SK-N-SH treated with all-trans-retinoic acid at 6 μM for 48 hours (cell line): ENCODE results near the gene ECHS1.

Source experiments
- ATAC-seq: fragments of 200-7000 bp; cut with Tn5 transposase; 3 replicates; pipeline ENCODE4 v1.9.1; 2020; ENCODE audit warnings: mild to moderate bottlenecking, moderate library complexity
- BACH2 ChIP-seq: fragments of 250-450 bp; sonication (Bioruptor Pico); IDR thresholded peaks from 2 replicates; pipeline ENCODE4 v1.9.0; 2021; ENCODE audit warnings: mild to moderate bottlenecking, borderline replicate concordance
- CSDC2 ChIP-seq: fragments of 250-450 bp; sonication (Bioruptor Pico); IDR thresholded peaks from 2 replicates; pipeline ENCODE4 v1.5.0; 2020; ENCODE audit warnings: mild to moderate bottlenecking, moderate library complexity
- ESRRG ChIP-seq: fragments of 250-450 bp; sonication (Bioruptor Pico); IDR thresholded peaks from 2 replicates; pipeline ENCODE4 v1.6.1; 2021; ENCODE audit warnings: mild to moderate bottlenecking
- ISL1 ChIP-seq: fragments of 250-450 bp; sonication (Bioruptor Pico); IDR thresholded peaks from 2 replicates; pipeline ENCODE4 v2.1.2; 2022; ENCODE audit warnings: mild to moderate bottlenecking, moderate library complexity
- OSR1 ChIP-seq: fragments of 250-450 bp; sonication (Bioruptor Pico); IDR thresholded peaks from 2 replicates; pipeline ENCODE4 v1.8.0; 2022; ENCODE audit warnings: moderate library complexity, mild to moderate bottlenecking, inconsistent platforms
- PPARA ChIP-seq: fragments of 250-450 bp; sonication (Bioruptor Pico); IDR thresholded peaks from 2 replicates; pipeline ENCODE4 v1.5.0; 2020; ENCODE audit warnings: mild to moderate bottlenecking, borderline replicate concordance
- SNAI2 ChIP-seq: fragments of 250-450 bp; sonication (Bioruptor Pico); IDR thresholded peaks from 2 replicates; pipeline ENCODE4 v1.5.0; 2020; ENCODE audit warnings: mild to moderate bottlenecking, moderate library complexity
- TCF4 ChIP-seq: fragments of 250-450 bp; sonication (Bioruptor Pico); IDR thresholded peaks from 2 replicates; pipeline ENCODE4 v1.8.0; 2021; ENCODE audit warnings: mild to moderate bottlenecking, moderate library complexity, borderline replicate concordance
- TOX ChIP-seq: fragments of 250-450 bp; sonication (Bioruptor Pico); IDR thresholded peaks from 2 replicates; pipeline ENCODE4 v1.8.0; 2021; ENCODE audit warnings: mild to moderate bottlenecking, moderate library complexity, borderline replicate concordance
- ZC3H10 ChIP-seq: fragments of 250-450 bp; sonication (Bioruptor Pico); IDR thresholded peaks from 2 replicates; pipeline ENCODE4 v1.5.1; 2021; ENCODE audit warnings: mild to moderate bottlenecking, moderate library complexity
- ZFP3 ChIP-seq: fragments of 250-450 bp; sonication (Bioruptor Pico); IDR thresholded peaks from 2 replicates; pipeline ENCODE4 v1.5.0; 2020; ENCODE audit warnings: mild to moderate bottlenecking, moderate library complexity
- ZNF70 ChIP-seq: fragments of 450-650 bp; formaldehyde crosslinking; IDR thresholded peaks from 2 replicates; pipeline ENCODE4 v1.5.0; 2020; ENCODE audit warnings: mild to moderate bottlenecking, moderate library complexity
- ZNF8 ChIP-seq: fragments of 450-650 bp; formaldehyde crosslinking; IDR thresholded peaks from 2 replicates; pipeline ENCODE4 v1.5.0; 2020; ENCODE audit warnings: mild to moderate bottlenecking, moderate library complexity
- TF ChIP-seq, protein P1 (sequence below): fragments of 250-450 bp; sonication (Bioruptor Pico); IDR thresholded peaks from 2 replicates; pipeline ENCODE4 v1.5.1; 2021; ENCODE audit warnings: mild to moderate bottlenecking, moderate library complexity
- TF ChIP-seq, protein P2 (sequence below): fragments of 250-450 bp; sonication (Bioruptor Pico); IDR thresholded peaks from 2 replicates; pipeline ENCODE4 v1.8.0; 2021; ENCODE audit warnings: low read depth, mild to moderate bottlenecking, moderate library complexity, borderline replicate concordance
- TF ChIP-seq, protein P3 (sequence below): fragments of 250-450 bp; sonication (Bioruptor Pico); IDR thresholded peaks from 2 replicates; pipeline ENCODE4 v1.5.1; 2020; ENCODE audit warnings: low read depth, mild to moderate bottlenecking, moderate library complexity
- TF ChIP-seq, protein P4 (sequence below): fragments of 250-450 bp; sonication (Bioruptor Pico); IDR thresholded peaks from 2 replicates; pipeline ENCODE4 v1.8.0; 2020; ENCODE audit warnings: mild to moderate bottlenecking, moderate library complexity, borderline replicate concordance
- TF ChIP-seq, protein P5 (sequence below): fragments of 250-450 bp; sonication (Bioruptor Pico); IDR thresholded peaks from 2 replicates; pipeline ENCODE4 v1.5.0; 2020; ENCODE audit warnings: mild to moderate bottlenecking, moderate library complexity

The ECHS1 gene

DNA sequence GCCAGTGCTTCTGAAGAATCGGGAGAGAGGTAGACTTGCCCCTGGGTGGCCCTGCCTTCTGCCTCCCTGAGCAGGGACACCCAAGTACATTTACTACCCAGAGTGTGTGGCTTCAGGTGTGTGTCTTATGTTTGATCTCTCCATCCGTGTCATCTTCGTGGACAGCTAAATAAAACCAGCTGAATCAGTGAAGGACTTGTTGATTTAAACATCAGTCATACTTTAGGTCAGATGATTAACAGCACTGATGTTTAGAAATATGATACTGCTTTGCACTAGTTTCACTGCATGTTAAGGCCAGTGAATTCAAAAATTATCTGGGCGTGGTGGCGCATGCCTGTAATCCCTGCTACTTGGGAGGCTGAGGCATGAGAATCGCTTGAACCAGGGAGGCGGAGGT, 24.8 kb upstream of the ECHS1 start (continued):
- TF ChIP-seq, protein P1, sequence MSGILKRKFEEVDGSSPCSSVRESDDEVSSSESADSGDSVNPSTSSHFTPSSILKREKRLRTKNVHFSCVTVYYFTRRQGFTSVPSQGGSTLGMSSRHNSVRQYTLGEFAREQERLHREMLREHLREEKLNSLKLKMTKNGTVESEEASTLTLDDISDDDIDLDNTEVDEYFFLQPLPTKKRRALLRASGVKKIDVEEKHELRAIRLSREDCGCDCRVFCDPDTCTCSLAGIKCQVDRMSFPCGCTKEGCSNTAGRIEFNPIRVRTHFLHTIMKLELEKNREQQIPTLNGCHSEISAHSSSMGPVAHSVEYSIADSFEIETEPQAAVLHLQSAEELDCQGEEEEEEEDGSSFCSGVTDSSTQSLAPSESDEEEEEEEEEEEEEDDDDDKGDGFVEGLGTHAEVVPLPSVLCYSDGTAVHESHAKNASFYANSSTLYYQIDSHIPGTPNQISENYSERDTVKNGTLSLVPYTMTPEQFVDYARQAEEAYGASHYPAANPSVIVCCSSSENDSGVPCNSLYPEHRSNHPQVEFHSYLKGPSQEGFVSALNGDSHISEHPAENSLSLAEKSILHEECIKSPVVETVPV (CRISPR knock-in tag), result no peak
- TF ChIP-seq, protein P2, sequence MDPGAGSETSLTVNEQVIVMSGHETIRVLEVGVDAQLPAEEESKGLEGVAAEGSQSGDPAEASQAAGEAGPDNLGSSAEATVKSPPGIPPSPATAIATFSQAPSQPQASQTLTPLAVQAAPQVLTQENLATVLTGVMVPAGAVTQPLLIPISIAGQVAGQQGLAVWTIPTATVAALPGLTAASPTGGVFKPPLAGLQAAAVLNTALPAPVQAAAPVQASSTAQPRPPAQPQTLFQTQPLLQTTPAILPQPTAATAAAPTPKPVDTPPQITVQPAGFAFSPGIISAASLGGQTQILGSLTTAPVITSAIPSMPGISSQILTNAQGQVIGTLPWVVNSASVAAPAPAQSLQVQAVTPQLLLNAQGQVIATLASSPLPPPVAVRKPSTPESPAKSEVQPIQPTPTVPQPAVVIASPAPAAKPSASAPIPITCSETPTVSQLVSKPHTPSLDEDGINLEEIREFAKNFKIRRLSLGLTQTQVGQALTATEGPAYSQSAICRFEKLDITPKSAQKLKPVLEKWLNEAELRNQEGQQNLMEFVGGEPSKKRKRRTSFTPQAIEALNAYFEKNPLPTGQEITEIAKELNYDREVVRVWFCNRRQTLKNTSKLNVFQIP (CRISPR knock-in tag), result no peak
- TF ChIP-seq TOX (CRISPR knock-in tag), result no peak
- no peak for TF ChIP-seq ISL1 (CRISPR knock-in tag)
- no peak for TF ChIP-seq TCF4 (CRISPR knock-in tag)
- no peak for TF ChIP-seq SNAI2 (CRISPR knock-in tag)
- TF ChIP-seq, all 23 proteins: peak for 0

DNA sequence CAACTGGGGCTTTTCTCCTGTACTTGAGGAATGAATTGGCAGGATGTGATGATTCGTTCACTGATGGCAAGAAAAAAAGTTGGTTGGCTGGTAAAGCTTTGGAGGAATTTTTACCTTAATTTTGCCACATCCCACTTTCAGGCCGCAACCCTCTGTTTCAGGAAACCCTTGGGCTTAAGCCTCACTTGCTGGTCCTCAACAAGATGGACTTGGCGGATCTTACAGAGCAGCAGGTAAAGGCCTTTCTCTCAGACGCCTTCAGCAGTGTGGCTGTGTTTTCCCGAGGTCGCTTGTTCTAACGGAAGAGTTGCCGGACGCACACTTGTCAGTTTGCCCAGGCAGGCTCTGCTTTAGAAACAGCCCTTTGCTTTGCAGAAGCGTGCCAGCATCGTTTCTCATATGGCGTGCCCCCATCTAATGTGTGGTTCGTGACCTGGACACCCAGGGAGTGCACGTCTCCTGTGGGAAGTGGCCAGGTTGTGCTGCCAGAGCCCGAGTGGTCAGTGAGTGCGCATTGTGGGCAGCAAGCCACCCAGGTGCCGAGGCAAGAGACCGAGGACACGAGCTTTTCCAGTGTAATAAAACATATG, 23.0 kb upstream of the ECHS1 start:
- no peak for ATAC-seq
- TF ChIP-seq, protein P2 (CRISPR knock-in tag), result no peak
- TF ChIP-seq TCF4 (CRISPR knock-in tag) (no peak), PPARA (CRISPR knock-in tag) (no peak)
- TF ChIP-seq, all 23 proteins: peak for 0

DNA sequence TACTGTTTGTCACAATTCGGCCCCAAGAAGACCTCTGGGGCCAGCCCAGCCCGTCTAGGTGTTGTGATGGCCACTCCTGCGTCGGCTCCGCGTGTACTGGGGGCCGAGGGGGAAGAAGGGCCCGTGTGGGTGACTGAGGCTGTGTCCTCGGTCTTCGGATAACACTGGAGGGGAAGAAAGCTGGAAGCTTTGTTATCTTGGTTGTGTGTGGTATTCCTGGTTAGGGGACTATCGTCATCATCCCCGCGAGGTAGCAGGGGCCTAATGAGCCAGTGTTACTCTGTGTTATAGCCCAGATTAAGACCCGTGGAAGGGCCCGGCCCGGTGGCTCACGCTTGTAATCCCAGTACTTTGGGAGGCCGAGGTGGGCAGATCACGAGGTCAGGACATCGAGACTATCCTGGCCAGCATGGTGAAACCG, 21.7 kb upstream of the ECHS1 start:
- TF ChIP-seq, protein P3, sequence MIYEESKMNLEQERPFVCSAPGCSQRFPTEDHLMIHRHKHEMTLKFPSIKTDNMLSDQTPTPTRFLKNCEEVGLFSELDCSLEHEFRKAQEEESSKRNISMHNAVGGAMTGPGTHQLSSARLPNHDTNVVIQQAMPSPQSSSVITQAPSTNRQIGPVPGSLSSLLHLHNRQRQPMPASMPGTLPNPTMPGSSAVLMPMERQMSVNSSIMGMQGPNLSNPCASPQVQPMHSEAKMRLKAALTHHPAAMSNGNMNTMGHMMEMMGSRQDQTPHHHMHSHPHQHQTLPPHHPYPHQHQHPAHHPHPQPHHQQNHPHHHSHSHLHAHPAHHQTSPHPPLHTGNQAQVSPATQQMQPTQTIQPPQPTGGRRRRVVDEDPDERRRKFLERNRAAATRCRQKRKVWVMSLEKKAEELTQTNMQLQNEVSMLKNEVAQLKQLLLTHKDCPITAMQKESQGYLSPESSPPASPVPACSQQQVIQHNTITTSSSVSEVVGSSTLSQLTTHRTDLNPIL (CRISPR knock-in tag), result no peak
- TF ChIP-seq ZFP3 (CRISPR knock-in tag) (no peak), ZNF8 (CRISPR knock-in tag) (no peak), BACH2 (no peak), ESRRG (CRISPR knock-in tag) (no peak), CSDC2 (CRISPR knock-in tag) (no peak)
- TF ChIP-seq, protein P4, sequence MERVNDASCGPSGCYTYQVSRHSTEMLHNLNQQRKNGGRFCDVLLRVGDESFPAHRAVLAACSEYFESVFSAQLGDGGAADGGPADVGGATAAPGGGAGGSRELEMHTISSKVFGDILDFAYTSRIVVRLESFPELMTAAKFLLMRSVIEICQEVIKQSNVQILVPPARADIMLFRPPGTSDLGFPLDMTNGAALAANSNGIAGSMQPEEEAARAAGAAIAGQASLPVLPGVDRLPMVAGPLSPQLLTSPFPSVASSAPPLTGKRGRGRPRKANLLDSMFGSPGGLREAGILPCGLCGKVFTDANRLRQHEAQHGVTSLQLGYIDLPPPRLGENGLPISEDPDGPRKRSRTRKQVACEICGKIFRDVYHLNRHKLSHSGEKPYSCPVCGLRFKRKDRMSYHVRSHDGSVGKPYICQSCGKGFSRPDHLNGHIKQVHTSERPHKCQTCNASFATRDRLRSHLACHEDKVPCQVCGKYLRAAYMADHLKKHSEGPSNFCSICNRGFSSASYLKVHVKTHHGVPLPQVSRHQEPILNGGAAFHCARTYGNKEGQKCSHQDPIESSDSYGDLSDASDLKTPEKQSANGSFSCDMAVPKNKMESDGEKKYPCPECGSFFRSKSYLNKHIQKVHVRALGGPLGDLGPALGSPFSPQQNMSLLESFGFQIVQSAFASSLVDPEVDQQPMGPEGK (CRISPR knock-in tag), result no peak
- TF ChIP-seq, all 23 proteins: peak for 0
- peak; percentile 11 for ATAC-seq

DNA sequence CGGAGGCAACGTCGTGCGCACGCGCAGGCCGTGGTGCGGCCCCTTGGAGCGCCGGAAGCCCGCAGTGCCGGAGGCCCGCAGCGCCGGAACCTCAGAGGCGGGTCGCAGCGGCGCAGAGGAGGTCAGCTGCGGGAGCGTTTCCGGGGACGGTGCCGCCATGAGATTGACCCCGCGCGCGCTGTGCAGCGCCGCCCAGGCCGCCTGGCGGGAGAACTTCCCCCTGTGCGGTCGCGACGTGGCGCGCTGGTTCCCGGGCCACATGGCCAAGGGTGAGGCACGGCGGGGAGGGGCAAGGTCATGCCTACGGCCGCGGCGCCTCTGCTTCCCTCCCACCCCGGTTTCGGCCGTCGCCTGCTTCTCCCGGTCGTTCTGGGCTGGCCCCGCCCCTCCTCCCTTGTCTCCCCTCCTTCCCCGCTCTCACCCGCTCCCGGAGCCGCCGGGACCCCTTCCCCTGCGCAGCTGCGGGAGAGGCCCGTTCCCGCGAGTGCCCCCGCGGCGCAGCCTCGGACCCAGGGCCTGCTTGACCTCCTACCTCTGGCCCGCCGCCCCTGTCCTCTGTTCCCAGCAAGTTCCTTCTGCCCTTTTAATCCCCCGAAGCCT, 21.0 kb upstream of the ECHS1 start, which contains the start of gene MTG1:
MTG1 (plus strand) TSS at position 94 of the 600 bp plus-strand sequence; CDS start at position 158, 64 bp downstream.
- peak; percentile 99 for ATAC-seq
- TF ChIP-seq OSR1 (CRISPR knock-in tag), result no peak
- TF ChIP-seq, protein P5, sequence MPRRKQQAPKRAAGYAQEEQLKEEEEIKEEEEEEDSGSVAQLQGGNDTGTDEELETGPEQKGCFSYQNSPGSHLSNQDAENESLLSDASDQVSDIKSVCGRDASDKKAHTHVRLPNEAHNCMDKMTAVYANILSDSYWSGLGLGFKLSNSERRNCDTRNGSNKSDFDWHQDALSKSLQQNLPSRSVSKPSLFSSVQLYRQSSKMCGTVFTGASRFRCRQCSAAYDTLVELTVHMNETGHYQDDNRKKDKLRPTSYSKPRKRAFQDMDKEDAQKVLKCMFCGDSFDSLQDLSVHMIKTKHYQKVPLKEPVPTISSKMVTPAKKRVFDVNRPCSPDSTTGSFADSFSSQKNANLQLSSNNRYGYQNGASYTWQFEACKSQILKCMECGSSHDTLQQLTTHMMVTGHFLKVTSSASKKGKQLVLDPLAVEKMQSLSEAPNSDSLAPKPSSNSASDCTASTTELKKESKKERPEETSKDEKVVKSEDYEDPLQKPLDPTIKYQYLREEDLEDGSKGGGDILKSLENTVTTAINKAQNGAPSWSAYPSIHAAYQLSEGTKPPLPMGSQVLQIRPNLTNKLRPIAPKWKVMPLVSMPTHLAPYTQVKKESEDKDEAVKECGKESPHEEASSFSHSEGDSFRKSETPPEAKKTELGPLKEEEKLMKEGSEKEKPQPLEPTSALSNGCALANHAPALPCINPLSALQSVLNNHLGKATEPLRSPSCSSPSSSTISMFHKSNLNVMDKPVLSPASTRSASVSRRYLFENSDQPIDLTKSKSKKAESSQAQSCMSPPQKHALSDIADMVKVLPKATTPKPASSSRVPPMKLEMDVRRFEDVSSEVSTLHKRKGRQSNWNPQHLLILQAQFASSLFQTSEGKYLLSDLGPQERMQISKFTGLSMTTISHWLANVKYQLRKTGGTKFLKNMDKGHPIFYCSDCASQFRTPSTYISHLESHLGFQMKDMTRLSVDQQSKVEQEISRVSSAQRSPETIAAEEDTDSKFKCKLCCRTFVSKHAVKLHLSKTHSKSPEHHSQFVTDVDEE, result 0 out of 2 replicates have a peak, but pooled peaks have one; percentile 43
- peak; percentile 66; the same call in 1 of the 2 replicates for TF ChIP-seq ESRRG (CRISPR knock-in tag)
- TF ChIP-seq, protein P4 (CRISPR knock-in tag), result no peak
- TF ChIP-seq ZFP3 (CRISPR knock-in tag), result no peak
- no peak for TF ChIP-seq ZC3H10
- no peak for TF ChIP-seq ZNF70 (CRISPR knock-in tag)
- TF ChIP-seq, protein P2 (CRISPR knock-in tag), result no peak
- no peak for TF ChIP-seq TCF4 (CRISPR knock-in tag)
